Measurements from ENCODE around the gene ZNF644. TPM values are rescaled to one million over a fixed set of nuclear protein-coding genes. Genes with fewer than 3 reads are reported as not detected.
"Not testable (repeated sequence)": the region's sequence is repeated elsewhere in the genome, so short reads cannot be mapped to it uniquely, and the experiment has no call there.

The ZNF644 gene
- total RNA-seq, 1 donor from 2014 or later, result 76.5 TPM

- Histone ChIP-seq H3K9me3 (ENCODE audit: insufficient read depth, low read depth, low read length) (no peaks in the 10 kb centered on the region), H3K27ac (ENCODE audit: low read depth, low read length) (no peak overlapping the region), H3K27me3 (ENCODE audit: insufficient read depth, low read length) (no peaks in the 10 kb centered on the region), H3K36me3 (ENCODE audit: insufficient read depth, low read length) (no peaks in the 10 kb centered on the region), H2AFZ (ENCODE audit: low read depth, low read length) (no peak overlapping the region), H3K4me3 (ENCODE audit: insufficient read depth, low read depth, low read length) (no peak overlapping the region), H4K20me1 (ENCODE audit: insufficient read depth, low read length) (no peaks in the 10 kb centered on the region), H3K4me1 (ENCODE audit: insufficient read depth, low read length) (no peaks in the 10 kb centered on the region), H3K79me2 (ENCODE audit: insufficient read depth, low read length) (no peaks in the 10 kb centered on the region), H3K4me2 (ENCODE audit: low read length) (no peak overlapping the region), H3K9ac (ENCODE audit: low read length) (no peak overlapping the region)
- no peak overlapping the region for H3K27ac Mint-ChIP-seq (ENCODE audit: unreplicated experiment)
- DNase-seq (ENCODE audit: low read depth) (no peak), FAIRE-seq (no peak)
- H3K36me3 Mint-ChIP-seq (ENCODE audit: low read depth, unreplicated experiment), result no peaks in the 10 kb centered on the region
- TF ChIP-seq CTCF (IDR thresholded peaks at IDR 0.05; ENCODE audit: insufficient read depth, low read depth, low read length), result no peak
- no peak for TF ChIP-seq EZH2 (IDR thresholded peaks at IDR 0.05; ENCODE audit: insufficient read depth, low read length)
- H3K9me3 Mint-ChIP-seq (ENCODE audit: unreplicated experiment), result peaks cover 4% of the 10 kb centered on the region
- no peak overlapping the region for H3K4me3 Mint-ChIP-seq (ENCODE audit: unreplicated experiment)
- H3K27me3 Mint-ChIP-seq (ENCODE audit: low read depth, unreplicated experiment), result peaks cover 5% of the 10 kb centered on the region
- H3K4me1 Mint-ChIP-seq (ENCODE audit: low read depth, unreplicated experiment), result no peaks in the 10 kb centered on the region
Measured at GRCh38 chr1:91065337-91065736, 43.5 kb upstream of the ZNF644 start.

- H3K9ac ChIP-seq (ENCODE audit: low read length); H3K27ac Mint-ChIP-seq (ENCODE audit: unreplicated experiment); H3K27me3 ChIP-seq (ENCODE audit: insufficient read depth, low read length); H3K4me3 ChIP-seq (ENCODE audit: insufficient read depth, low read depth, low read length); FAIRE-seq; H3K36me3 Mint-ChIP-seq (ENCODE audit: low read depth, unreplicated experiment); H3K4me1 ChIP-seq (ENCODE audit: insufficient read depth, low read length); H3K4me2 ChIP-seq (ENCODE audit: low read length); DNase-seq (ENCODE audit: low read depth); H3K9me3 Mint-ChIP-seq (ENCODE audit: unreplicated experiment); H4K20me1 ChIP-seq (ENCODE audit: insufficient read depth, low read length); H3K36me3 ChIP-seq (ENCODE audit: insufficient read depth, low read length); H3K27me3 Mint-ChIP-seq (ENCODE audit: low read depth, unreplicated experiment); H3K79me2 ChIP-seq (ENCODE audit: insufficient read depth, low read length); H2AFZ ChIP-seq (ENCODE audit: low read depth, low read length); H3K9me3 ChIP-seq (ENCODE audit: insufficient read depth, low read depth, low read length); H3K4me1 Mint-ChIP-seq (ENCODE audit: low read depth, unreplicated experiment); H3K27ac ChIP-seq (ENCODE audit: low read depth, low read length); H3K4me3 Mint-ChIP-seq (ENCODE audit: unreplicated experiment): not testable (repeated sequence)
Measured at GRCh38 chr1:91063403-91063802, 41.6 kb upstream of the ZNF644 start.

- Histone ChIP-seq H3K36me3 (ENCODE audit: insufficient read depth, low read length) (no peaks in the 10 kb centered on the region), H3K4me3 (ENCODE audit: insufficient read depth, low read depth, low read length) (no peak overlapping the region), H3K9me3 (ENCODE audit: insufficient read depth, low read depth, low read length) (no peaks in the 10 kb centered on the region), H2AFZ (ENCODE audit: low read depth, low read length) (no peak overlapping the region), H3K9ac (ENCODE audit: low read length) (no peak overlapping the region), H3K27me3 (ENCODE audit: insufficient read depth, low read length) (no peaks in the 10 kb centered on the region), H3K4me2 (ENCODE audit: low read length) (no peak overlapping the region), H4K20me1 (ENCODE audit: insufficient read depth, low read length) (no peaks in the 10 kb centered on the region), H3K79me2 (ENCODE audit: insufficient read depth, low read length) (no peaks in the 10 kb centered on the region), H3K27ac (ENCODE audit: low read depth, low read length) (no peak overlapping the region), H3K4me1 (ENCODE audit: insufficient read depth, low read length) (no peaks in the 10 kb centered on the region)
- Mint-ChIP-seq H3K9me3 (ENCODE audit: unreplicated experiment) (peaks cover 4% of the 10 kb centered on the region), H3K36me3 (ENCODE audit: low read depth, unreplicated experiment) (no peaks in the 10 kb centered on the region), H3K4me1 (ENCODE audit: low read depth, unreplicated experiment) (no peaks in the 10 kb centered on the region), H3K4me3 (ENCODE audit: unreplicated experiment) (no peak overlapping the region), H3K27ac (ENCODE audit: unreplicated experiment) (no peak overlapping the region), H3K27me3 (ENCODE audit: low read depth, unreplicated experiment) (peaks cover 4% of the 10 kb centered on the region)
- DNase-seq (ENCODE audit: low read depth) (no peak), FAIRE-seq (no peak)
- TF ChIP-seq CTCF (IDR thresholded peaks at IDR 0.05; ENCODE audit: insufficient read depth, low read depth, low read length) (no peak), EZH2 (IDR thresholded peaks at IDR 0.05; ENCODE audit: insufficient read depth, low read length) (no peak)
Measured at GRCh38 chr1:91059157-91059556, 37.3 kb upstream of the ZNF644 start.
